ENCODE results near the gene COL26A1.
"Not testable (repeated sequence)": the region's sequence is repeated elsewhere in the genome, so short reads cannot be mapped to it uniquely, and the experiment has no call there.

Gene COL26A1

DNA sequence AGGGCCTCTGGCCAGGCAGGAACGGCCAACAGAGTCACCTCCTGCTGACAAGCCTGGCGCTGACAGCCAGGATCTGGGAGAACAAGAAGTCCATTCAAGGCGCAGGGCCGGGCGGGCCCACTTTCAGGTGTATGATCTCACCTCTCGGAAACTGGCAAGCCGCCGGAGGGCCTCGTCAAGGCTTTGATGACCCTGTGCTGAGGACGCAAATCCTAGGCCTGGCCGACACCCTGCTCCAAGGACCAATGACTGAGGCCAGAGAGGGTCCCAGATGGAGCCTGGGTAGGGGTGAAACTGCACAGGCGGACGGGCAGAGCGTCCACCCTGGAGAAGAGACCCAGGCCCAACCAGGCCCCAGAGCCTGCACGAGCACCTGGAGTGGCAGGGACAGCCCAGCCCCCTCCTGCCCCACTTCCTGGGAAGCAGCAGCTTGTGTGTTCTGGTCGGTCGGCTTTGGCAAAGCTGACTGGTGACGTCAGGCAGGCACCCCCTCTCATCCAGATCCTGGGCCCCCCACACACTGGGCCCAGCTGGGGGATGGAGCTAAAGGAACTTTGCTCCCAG lies 235.8 kb downstream of the COL26A1 start:
- no peak for DNase-seq (ENCODE audit: low read depth)

DNA sequence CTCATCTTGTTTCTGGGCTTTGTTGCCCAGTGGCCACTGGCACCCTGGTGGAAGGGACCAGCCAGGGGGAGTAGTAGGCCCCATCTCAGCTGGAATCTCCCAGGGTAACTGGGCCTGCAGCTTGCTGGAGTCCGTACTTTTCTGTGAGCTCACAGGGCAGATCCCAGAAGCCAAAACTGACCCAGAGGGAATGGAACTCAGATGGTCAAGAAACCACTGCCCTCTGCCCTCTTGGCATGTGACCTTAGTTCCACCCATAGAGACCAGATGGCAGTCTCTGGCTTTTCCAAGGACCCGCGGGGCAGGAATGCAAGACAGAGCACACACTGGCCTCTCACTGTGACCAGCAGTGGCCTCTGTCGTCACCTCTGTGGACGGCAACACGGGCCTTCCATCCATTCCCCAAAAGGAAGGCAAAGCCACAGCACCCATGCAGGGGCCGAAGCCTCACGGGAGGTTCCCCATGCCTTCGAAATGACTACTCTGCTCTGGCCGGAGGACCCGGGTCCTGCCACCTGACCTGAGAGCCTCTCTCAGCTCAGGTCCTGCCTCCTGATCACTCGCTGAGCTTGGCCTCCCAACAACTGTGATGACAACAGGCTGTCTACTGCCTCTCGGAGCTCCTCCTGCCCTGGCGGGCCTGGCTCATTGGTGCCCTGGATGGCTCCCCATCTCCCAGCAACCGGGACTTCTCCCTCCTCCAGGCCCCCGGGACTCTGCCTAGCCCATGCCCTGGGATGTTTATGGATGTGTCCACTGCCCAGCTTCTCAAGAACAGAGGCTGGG lies 236.5 kb downstream of the COL26A1 start:
- peak; percentile 35 for DNase-seq (ENCODE audit: low read depth)

DNA sequence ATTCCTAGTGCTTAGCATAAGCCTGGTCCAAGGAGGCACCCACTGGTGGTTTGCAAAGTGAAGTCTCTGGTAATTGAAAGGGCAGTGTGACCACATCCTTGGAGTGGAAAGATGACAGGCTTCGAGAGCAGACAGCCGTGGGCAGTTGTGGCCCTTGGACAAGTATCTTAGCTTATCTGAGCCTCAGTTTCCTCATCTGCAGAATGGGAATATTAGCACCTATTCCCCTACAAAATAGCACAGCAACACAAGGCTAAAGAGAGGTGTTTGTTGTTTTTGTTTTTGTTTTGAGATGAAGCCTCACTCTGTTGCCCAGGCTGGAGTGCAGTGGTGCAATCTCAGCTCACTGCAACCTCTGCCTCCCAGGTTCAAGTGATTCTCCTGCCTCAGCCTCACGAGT lies 237.1 kb downstream of the COL26A1 start:
- no peak for DNase-seq (ENCODE audit: low read depth)

DNA sequence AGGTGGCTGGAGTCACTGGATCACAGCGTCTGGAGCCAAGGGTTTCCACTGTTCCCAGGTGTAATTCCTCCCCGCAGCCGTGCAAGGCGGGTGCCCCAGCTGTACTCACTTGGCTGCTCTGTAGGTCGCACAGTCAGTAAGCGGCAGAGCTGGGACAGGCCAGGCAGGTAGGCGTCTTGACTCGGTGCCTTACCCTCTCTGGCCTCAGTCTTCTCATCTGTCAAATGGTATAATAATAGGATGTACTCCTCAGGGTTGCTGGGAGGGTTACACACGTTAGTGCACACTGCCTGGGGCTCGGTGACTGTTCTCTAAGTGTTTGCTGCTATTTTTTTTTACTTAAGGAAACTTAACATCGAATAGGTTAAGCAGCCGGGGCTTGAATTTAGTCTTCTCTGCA lies 239.4 kb downstream of the COL26A1 start:
- DNase-seq (ENCODE audit: low read depth) = no peak

DNA sequence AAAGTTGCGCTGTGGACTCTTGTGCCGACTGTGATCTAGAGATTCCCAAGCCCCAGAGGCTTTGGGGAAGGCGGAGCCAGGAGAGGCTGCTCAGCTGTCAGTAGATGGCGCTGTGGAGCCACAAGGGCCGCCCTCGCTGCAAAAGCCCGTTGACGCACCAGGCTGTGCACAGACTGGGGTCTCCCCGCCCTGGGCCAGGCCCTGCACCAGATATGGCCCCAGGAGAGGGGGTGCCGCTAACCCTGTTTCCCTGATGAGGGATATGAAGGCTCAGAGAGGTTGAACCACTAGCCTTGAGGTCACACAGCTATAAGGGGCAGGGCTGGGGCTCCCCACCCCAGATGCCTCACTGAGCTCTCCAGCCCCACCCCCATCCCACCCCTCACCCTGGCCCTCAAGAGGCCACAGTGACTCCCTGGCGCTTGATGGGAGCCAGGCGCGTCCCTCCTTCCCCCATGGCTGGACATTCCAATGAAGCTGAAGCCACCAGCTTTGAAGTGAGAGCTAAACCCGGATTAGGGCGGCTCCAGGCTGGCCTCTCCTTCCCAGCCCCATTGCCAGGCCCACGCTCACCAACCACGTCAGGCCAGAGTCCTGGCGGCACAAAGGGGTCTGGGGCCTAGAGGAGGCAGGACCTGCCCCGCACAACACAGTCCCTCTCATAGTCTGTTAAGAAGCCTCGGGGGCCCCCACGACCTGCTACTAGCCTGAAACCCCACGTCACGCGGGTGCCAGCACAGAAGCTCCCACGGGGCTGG lies 240.0 kb downstream of the COL26A1 start:
- DNase-seq (ENCODE audit: low read depth) = peak; percentile 80

DNA sequence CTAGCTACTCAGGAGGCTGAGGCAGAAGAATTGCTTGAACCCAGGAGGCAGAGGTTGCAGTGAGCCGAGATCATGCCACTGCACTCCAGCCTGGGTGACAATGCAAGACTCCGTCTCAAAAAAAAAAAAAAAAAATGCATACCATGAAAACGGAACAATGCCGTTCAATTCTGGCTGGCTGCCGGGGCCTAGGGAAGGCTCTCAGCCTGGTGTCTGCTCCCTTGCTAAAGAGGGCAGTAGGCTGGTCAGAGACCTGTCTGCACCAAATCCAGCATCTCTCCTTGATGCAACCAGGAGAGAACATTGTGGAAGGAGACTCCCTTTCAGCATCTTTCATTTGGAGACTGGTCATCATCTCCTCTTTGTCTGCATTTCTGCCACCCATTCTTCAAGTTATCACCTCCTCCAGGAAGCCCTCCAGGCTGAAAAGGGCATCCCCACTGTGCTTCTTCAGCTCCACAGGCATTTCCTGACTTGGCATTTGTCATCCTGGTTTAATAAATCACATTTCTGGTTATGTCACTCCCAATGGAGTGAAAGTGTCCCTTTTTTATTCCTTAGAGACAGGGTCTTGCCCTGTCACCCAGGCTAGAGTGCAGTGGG lies 241.8 kb downstream of the COL26A1 start:
- DNase-seq (ENCODE audit: low read depth) = peak; percentile 19

DNA sequence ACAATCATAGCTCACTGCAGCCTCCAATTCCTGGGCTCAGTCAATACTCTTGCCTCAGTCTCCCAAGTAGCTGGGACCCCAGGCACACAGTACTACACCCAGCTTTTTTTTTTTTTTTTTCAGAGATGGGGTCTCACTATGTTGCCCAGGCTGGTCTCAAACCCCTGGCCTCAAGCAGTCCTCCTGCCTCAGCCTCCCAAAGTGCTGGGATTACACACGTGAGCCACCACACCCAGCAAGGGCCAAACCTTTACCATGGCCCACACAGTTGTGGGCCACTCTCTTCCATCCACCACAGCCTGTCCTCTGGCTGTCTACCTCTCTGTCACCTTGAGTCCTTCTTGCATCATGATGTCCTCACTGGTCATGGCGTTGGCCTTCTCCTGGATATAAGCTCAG lies 242.3 kb downstream of the COL26A1 start:
- not testable (repeated sequence) for DNase-seq (ENCODE audit: low read depth)

DNA sequence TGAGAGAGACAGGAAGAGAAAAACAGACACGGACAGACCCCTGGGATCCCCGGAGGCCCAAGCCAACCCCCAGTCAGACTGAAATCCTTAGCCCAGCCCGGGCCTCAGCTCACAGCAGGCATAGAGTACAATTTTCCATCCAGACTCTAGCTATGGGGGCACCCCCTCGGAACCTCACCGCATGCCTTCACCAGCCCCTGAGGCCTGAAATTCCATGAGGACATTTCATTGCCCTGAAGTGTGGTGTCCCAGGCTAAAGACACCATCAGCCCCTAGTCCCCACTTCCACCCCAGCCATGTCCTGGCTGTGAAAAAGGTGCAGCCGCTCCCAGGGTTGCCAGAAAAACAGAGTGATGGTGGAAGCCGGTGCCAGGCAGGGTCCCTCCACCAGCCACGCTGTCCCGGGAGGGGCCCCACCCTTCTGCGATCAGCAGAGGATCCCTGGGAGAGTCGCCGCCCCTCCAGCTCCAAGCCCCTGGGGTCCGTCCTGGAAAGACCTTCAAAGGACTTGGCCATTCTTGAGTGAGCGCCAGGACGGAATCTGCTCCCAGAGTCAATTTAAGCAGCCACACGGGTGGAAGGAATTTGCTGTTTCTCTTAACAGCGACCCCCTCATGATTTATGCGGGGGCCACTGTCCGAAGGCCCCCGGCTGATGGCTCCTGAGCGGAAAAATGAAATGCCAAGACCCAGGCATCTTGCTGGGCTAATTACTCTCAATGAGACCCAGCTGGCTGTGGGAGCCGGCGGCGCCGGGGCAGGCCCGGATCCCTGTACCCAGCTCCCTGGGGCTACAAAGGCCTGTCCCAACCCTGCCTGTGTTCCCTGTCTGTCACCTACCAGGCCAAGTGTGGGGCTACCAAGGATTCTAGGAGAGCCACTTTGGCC lies 243.2 kb downstream of the COL26A1 start:
- DNase-seq (ENCODE audit: low read depth) = no peak

DNA sequence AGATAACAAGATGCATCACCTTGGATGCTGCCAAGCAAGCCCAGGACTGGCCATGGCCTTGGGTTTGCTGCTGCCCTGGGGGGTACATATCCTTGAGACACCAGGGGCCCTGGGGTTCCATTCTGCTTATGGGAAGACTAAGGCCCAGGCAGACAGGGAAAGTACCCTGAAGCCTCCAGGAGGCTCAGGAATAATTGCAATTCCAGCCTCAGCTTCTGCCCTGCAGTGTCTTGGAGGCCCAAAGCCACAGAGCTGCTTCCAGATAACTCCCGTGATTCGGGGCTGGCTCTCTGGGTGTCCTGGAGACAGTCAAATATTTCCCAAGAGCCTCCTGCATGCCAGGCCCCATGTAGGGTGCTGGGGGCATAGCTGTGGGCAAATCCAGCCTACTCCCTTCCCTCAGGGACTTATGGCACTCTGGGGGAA lies 243.8 kb downstream of the COL26A1 start:
- peak; percentile 27 for DNase-seq (ENCODE audit: low read depth)
